ENCODE data around the gene TRAF3IP1.
"Not testable (repeated sequence)": the region's sequence is repeated elsewhere in the genome, so short reads cannot be mapped to it uniquely, and the experiment has no call there.

DNA sequence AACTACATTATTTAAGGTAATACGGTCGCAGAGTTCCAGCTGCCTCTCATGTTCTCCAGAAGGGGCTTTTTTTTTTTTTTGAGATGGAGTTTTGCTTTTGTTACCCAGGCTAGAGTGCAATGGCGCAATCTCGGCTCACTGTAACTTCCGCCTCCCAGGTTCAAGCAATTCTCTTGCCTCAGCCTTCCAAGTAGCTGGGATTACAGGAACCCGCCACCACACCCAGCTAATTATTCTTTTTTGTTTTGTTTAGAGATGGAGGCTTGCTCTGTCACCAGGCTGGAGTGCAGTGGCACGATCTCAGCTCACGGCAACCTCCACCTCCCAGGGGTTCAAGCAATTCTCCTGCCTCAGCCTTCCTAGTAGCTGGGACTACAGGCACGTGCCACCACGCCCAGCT lies 46.9 kb upstream of the TRAF3IP1 start:
- TF ChIP-seq, protein P1, sequence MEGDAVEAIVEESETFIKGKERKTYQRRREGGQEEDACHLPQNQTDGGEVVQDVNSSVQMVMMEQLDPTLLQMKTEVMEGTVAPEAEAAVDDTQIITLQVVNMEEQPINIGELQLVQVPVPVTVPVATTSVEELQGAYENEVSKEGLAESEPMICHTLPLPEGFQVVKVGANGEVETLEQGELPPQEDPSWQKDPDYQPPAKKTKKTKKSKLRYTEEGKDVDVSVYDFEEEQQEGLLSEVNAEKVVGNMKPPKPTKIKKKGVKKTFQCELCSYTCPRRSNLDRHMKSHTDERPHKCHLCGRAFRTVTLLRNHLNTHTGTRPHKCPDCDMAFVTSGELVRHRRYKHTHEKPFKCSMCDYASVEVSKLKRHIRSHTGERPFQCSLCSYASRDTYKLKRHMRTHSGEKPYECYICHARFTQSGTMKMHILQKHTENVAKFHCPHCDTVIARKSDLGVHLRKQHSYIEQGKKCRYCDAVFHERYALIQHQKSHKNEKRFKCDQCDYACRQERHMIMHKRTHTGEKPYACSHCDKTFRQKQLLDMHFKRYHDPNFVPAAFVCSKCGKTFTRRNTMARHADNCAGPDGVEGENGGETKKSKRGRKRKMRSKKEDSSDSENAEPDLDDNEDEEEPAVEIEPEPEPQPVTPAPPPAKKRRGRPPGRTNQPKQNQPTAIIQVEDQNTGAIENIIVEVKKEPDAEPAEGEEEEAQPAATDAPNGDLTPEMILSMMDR (IDR thresholded peaks at IDR 0.05), result not testable (repeated sequence)
- not testable (repeated sequence) for TF ChIP-seq EP300 (IDR thresholded peaks at IDR 0.05); POLR2A (IDR thresholded peaks at IDR 0.05; ENCODE audit: low read depth)
